ENCODE data around the gene PLEKHA7. TPM values are rescaled to one million over a fixed set of nuclear protein-coding genes. Genes with fewer than 3 reads are reported as not detected.

The PLEKHA7 gene
- total RNA-seq, 2 donors from 2014 or later = 17.5 to 21.9 TPM

DNA sequence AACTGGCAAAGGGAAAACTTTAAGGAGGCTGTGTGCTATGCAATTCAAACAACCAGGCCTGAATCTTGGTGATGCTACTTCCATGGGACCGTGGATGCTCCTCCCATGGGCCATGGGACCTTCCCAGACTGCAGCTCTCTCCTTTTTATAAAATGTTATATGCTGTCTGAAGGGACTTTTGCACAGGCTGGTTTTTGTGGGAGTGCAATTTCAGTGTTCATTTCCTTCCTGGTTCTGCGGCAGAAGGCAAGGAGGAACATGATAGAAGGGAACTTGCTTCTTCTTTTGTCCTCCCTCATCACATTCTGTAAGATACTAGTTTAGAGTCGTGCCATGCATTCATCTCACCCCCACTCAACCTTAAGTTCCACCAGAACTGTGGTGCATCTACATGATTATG is 206.9 kb downstream of the PLEKHA7 start:
- H3K27ac Mint-ChIP-seq = no peak overlapping the region
- H3K36me3 Mint-ChIP-seq (ENCODE audit: low read depth) = peaks cover 4% of the 10 kb centered on the region
- Histone ChIP-seq H3K27ac (ENCODE audit: low read depth, low read length) (no peak overlapping the region), H3K36me3 (ENCODE audit: control insufficient read depth, insufficient read depth, low read length) (peaks cover 27% of the 10 kb centered on the region), H3K4me3 (ENCODE audit: low read length) (no peak overlapping the region), H3K4me1 (ENCODE audit: control insufficient read depth, insufficient read depth, low read length) (peaks cover 7% of the 10 kb centered on the region), H3K9ac (ENCODE audit: extremely low read depth, low read length, poor library complexity, severe bottlenecking) (no peak overlapping the region), H3K27me3 (ENCODE audit: control insufficient read depth, insufficient read depth, low read length, poor library complexity, severe bottlenecking) (no peaks in the 10 kb centered on the region), H3K9me3 (ENCODE audit: control insufficient read depth, low read length) (no peaks in the 10 kb centered on the region)
- peaks cover 27% of the 10 kb centered on the region for H3K4me1 Mint-ChIP-seq
- no peak overlapping the region for H3K4me3 Mint-ChIP-seq
- 91 to 95% methylated on average over 3 of the region's 3 CpGs for WGBS, 2 experiments (ENCODE audit: insufficient coverage in 1 of 2, insufficient read length in 1 of 2)
- H3K27me3 Mint-ChIP-seq (ENCODE audit: insufficient read depth) = no peaks in the 10 kb centered on the region
- TF ChIP-seq, protein P1, sequence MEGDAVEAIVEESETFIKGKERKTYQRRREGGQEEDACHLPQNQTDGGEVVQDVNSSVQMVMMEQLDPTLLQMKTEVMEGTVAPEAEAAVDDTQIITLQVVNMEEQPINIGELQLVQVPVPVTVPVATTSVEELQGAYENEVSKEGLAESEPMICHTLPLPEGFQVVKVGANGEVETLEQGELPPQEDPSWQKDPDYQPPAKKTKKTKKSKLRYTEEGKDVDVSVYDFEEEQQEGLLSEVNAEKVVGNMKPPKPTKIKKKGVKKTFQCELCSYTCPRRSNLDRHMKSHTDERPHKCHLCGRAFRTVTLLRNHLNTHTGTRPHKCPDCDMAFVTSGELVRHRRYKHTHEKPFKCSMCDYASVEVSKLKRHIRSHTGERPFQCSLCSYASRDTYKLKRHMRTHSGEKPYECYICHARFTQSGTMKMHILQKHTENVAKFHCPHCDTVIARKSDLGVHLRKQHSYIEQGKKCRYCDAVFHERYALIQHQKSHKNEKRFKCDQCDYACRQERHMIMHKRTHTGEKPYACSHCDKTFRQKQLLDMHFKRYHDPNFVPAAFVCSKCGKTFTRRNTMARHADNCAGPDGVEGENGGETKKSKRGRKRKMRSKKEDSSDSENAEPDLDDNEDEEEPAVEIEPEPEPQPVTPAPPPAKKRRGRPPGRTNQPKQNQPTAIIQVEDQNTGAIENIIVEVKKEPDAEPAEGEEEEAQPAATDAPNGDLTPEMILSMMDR (conservative IDR thresholded peaks at IDR 0.05) = no peak
- no peaks in the 10 kb centered on the region for H3K9me3 Mint-ChIP-seq
- no peak for DNase-seq

DNA sequence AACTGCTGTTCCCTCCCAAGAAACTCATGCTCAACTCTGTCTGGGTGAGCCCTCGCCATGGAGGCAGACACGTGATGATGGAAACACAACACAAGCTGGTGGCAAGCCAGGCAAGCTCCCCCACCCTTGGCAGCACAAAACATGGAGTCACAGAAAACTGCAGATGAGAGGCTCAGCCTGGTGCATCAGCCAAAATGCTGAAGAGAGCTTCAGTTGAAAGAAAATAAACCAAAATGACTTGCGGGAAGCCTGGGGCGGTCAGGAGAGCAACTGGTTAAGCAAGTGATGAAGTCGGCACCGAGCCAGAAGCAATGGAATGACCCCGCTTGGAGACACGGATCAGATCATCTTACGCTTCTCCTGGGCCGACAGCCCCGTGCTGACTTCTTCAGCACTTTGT is 207.4 kb downstream of the PLEKHA7 start:
- Mint-ChIP-seq H3K4me1 (peaks cover 22% of the 10 kb centered on the region), H3K4me3 (no peak overlapping the region), H3K27me3 (ENCODE audit: insufficient read depth) (no peaks in the 10 kb centered on the region), H3K36me3 (ENCODE audit: low read depth) (peaks cover 7% of the 10 kb centered on the region), H3K9me3 (no peaks in the 10 kb centered on the region), H3K27ac (no peak overlapping the region)
- Histone ChIP-seq H3K4me3 (ENCODE audit: low read length) (no peak overlapping the region), H3K27ac (ENCODE audit: low read depth, low read length) (no peak overlapping the region), H3K36me3 (ENCODE audit: control insufficient read depth, insufficient read depth, low read length) (peaks cover 27% of the 10 kb centered on the region), H3K9ac (ENCODE audit: extremely low read depth, low read length, poor library complexity, severe bottlenecking) (no peak overlapping the region), H3K9me3 (ENCODE audit: control insufficient read depth, low read length) (no peaks in the 10 kb centered on the region), H3K27me3 (ENCODE audit: control insufficient read depth, insufficient read depth, low read length, poor library complexity, severe bottlenecking) (no peaks in the 10 kb centered on the region), H3K4me1 (ENCODE audit: control insufficient read depth, insufficient read depth, low read length) (peaks cover 2% of the 10 kb centered on the region)
- 89 to 91% methylated on average over 11 of the region's 11 CpGs for WGBS, 2 experiments (ENCODE audit: insufficient coverage in 1 of 2, insufficient read length in 1 of 2)
- TF ChIP-seq, protein P1 (conservative IDR thresholded peaks at IDR 0.05) = no peak
- DNase-seq = no peak

DNA sequence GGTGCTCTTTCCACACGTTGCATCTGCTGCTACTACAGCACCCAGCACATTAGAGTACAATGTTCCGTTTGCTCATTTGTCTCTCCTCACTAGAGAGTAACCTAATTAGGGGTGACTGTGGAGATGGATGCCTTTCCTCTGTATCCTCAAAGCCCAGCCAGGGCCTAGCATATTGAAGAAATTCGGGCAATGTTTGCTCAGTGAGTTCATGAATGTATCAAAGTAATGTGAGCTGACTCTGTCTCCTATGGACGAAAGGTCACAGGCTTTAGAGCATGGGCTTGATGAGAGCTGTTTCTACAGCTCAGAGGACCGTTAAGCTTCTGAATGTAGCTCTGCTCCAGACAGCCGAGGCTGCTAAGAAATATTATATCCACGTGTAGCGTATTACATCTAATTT is 208.3 kb downstream of the PLEKHA7 start:
- no peak overlapping the region for H3K4me3 Mint-ChIP-seq
- Histone ChIP-seq H3K4me1 (ENCODE audit: control insufficient read depth, insufficient read depth, low read length) (no peaks in the 10 kb centered on the region), H3K27me3 (ENCODE audit: control insufficient read depth, insufficient read depth, low read length, poor library complexity, severe bottlenecking) (no peaks in the 10 kb centered on the region), H3K4me3 (ENCODE audit: low read length) (no peak overlapping the region), H3K36me3 (ENCODE audit: control insufficient read depth, insufficient read depth, low read length) (peaks cover 23% of the 10 kb centered on the region), H3K9ac (ENCODE audit: extremely low read depth, low read length, poor library complexity, severe bottlenecking) (no peak overlapping the region), H3K27ac (ENCODE audit: low read depth, low read length) (no peak overlapping the region), H3K9me3 (ENCODE audit: control insufficient read depth, low read length) (no peaks in the 10 kb centered on the region)
- H3K36me3 Mint-ChIP-seq (ENCODE audit: low read depth) = peaks cover 7% of the 10 kb centered on the region
- TF ChIP-seq, protein P1 (conservative IDR thresholded peaks at IDR 0.05) = no peak
- peaks cover 15% of the 10 kb centered on the region for H3K4me1 Mint-ChIP-seq
- no peaks in the 10 kb centered on the region for H3K27me3 Mint-ChIP-seq (ENCODE audit: insufficient read depth)
- H3K9me3 Mint-ChIP-seq = no peaks in the 10 kb centered on the region
- no peak overlapping the region for H3K27ac Mint-ChIP-seq
- WGBS, 2 experiments (ENCODE audit: insufficient coverage in 1 of 2, insufficient read length in 1 of 2) = 90 to 91% methylated on average over 6 to 8 of the region's 8 CpGs
- DNase-seq = no peak
